ENCODE measurements around the gene OR52E2.
"Not testable (repeated sequence)": the region's sequence is repeated elsewhere in the genome, so short reads cannot be mapped to it uniquely, and the experiment has no call there.

OR52E2 gene

DNA sequence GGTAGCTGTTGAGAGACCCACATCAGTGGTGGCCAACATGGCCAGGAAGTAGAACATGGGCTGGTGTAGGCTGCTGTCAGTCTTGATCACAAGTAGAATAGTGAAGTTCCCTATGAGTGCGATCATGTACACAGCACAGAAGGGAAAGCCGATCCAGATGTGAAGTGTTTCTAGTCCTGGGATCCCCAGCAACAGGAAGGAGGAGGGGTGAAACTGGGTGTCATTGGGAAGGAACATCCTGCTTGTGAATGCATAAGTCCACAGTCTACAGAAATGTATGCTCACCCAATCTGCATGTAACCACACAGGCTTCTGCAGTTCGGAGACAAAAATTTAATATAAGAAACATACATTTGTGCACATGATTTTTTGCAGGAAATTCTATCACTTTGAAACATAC is at the start of gene OR52E2:
Gene OR52E2 (minus strand): TSS at position 237 of the 400 bp plus-strand sequence. CDS start 0 bp downstream, at position 237.
- no peak for DNase-seq

DNA sequence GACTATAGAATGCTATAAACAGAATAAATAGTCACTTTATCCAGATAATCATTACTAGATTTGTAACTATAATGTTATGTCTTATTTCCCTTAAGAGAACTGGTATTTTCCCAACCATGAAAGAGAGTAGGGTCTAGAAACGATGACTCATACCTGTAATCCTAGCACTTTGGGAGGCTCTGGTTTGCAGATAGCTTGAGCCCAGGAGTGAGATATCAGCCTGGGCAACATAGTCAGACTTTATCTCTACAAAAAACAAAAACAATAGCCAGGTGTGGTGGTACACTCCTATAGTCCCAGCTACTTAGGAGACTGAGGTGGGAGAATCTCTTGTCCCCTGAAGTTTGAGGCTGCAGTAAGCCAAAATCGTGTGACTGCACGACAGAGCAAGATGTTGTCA is 47.9 kb upstream of the OR52E2 start:
- no peak for DNase-seq

DNA sequence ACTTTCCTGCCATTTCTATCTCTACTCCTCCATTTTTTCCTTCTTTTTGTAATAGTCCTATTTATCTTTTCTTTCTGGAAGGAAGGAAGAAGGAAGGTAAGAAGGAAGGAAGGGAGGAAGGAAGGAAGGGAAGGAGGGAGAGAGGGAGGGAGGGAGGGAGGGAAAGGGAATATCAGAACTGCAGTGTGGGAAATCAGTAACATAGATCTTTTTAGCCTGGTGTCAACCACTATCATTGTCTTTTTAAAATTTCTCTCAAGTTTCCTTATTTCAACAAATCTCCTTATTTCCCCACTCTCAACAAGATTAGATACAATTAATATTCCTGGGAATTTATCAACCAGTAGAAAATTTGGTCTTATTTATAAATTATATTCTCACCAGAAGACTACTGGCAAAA is 43.6 kb upstream of the OR52E2 start:
- DNase-seq, result no peak

DNA sequence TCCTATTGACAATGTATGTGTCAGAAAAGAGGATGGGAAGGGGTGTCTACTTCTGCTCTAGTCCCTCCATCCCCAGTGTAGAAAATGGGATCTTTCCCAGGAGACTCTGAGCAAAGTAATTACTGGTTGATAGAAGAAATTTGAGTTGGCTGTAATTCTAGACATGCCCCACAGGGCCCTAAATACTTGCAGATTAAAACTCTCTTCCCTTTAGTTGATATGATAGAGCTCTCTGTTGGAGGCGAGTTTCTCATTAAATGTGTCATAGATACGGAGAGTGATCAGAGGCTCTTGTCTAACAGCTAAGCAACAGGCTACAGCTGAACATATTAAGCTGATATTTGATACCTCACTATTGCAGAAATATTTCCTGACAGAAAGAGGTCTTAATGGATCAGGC is 42.8 kb upstream of the OR52E2 start:
- DNase-seq, result no peak

DNA sequence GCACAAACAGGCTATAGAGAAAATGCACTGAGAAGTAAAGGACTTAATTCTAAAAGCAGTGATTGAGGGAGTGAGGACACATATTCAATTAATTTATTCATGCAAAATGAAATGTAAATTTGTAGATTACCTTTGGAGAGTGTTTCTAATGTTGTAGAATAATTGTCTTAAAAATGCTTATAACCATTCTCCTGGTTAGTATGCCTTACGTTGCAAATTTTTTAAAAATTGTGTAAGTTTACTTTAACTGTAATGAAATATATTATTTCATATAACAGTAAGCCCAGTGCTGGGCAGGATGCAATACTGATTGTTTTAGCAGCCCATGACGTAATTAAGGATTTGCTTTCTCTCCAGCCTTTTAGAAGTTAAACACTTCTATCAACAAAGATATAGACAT is 36.6 kb upstream of the OR52E2 start:
- DNase-seq, result no peak

DNA sequence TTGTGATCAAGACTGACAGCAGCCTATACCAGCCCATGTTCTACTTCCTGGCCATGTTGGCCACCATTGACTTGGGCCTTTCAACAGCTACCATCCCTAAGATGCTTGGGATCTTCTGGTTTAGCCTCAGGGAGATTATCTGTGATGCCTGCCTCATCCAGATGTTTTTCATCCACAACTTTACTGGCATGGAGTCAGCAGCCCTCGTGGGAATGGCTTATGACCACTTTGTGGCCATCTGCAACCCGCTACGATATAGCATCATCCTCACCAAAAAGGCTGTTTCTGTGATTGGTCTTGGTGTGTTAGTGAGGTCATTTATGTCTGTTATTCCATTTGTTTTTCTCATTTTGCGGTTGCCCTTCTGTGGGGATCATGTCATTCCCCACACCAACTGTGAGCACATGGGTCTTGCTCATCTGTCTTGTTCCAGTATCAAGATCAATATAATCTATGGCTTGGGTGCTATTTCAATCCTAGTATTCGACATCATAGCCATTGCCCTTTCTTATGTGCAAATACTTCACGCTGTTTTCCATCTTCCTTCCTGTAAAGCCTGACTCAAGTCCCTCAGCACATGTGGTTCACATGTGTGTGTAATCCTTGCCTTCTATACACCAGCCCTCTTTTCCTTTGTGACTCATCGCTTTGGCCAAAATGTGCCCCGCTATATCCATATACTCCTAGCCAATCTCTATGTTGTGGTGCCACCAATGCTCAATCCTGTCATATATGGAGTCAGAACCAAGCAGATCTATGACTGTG is 33.6 kb upstream of the OR52E2 start:
- no peak for DNase-seq

DNA sequence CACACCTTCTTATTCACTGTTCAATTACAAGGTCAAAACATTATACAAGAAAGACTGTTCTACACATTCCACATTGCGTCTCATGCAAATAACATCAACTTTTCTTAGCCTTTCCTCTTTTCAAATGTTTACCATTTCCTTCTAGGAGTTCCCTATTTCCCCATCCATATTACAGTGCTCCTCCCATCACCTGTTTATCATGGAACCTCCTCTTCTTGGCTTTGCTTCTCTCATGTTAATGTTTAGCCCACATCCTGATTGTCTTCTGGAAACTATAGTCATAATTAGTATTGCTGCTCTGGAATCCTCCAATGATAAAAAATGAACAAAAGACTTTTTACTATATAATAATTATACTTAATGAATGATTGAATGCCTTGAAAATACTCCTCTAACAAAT is 31.2 kb upstream of the OR52E2 start:
- DNase-seq, result no peak

DNA sequence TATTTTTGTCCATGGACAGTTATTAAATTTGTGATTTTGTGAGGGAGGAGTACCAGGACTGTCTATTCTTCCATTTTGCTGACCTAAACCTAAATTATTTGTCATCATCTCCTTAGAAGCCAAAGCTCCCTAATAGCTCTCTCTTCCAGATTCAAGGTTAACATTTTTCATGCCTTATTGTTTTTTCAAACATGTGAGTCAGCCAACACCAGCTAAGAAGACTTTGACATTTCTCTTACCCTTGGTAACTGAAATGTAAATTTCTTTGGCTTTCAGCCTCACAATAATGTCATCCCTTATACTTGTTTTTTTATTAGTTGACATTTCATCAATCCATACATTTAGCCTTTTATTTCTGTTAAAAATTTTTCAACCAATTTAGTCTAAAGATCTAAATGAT is 29.1 kb upstream of the OR52E2 start:
- DNase-seq, result no peak

DNA sequence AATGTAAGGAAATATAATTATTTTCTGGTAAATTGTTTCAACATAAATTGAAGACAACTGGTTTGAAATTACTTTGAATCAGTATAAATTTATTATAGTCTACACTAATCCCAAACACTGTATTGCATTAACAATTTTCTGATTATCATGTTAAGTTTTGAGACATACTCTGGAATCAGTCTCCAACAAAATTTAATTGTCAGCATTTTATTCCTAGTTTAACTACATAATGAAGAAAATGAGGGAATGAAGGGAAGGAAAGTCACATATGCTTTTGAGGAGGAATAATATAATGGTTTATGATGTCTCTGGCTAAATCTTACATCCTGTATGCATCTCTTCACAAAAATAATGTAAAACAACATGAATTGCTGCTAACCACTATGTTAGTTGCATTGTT is 24.2 kb upstream of the OR52E2 start:
- no peak for DNase-seq

DNA sequence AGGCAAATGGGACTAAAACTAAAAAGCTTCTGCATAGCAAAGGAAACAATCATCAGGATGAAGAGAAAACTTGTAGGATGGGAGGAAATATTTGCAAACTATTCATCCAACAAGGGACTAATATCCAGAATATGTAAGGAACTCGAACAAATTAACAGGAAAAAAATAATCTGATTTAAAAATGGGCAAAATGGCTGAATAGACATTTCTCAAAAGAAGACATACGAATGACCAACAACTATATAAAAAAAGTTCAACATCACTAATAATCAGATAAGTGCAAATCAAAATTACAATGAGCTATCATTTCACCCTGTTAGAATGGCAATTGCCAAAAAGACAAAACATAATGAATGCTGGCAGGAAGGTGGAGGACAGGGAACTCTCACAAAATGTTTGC is 22.0 kb upstream of the OR52E2 start:
- DNase-seq, result no peak

GRCh38 chr11:5071799-5072198 is 12.4 kb upstream of the OR52E2 start:
- no peak for DNase-seq

GRCh38 chr11:5069272-5069671 is 9.8 kb upstream of the OR52E2 start, which contains the start of gene OR52E1:
Gene OR52E1, plus strand, starts transcription at chr11:5069572.
- no peak for DNase-seq

GRCh38 chr11:5065027-5065426 is 5.6 kb upstream of the OR52E2 start:
- no peak for DNase-seq

DNA sequence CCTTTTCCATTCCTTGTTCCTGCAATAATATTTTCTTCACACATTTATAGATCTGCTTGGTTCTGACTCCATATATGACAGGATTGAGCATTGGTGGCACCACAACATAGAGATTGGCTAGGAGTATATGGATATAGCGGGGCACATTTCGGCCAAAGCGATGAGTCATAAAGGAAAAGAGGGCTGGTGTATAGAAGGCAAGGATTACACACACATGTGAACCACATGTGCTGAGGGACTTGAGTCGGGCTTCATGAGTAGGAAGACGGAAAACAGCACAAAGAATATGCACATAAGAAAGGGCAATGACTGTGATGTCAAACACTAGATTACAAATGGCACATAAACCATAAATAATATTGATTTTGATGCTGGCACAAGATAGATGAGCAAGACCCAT is 748 bp downstream of the OR52E2 start:
- not testable (repeated sequence) for DNase-seq

DNA sequence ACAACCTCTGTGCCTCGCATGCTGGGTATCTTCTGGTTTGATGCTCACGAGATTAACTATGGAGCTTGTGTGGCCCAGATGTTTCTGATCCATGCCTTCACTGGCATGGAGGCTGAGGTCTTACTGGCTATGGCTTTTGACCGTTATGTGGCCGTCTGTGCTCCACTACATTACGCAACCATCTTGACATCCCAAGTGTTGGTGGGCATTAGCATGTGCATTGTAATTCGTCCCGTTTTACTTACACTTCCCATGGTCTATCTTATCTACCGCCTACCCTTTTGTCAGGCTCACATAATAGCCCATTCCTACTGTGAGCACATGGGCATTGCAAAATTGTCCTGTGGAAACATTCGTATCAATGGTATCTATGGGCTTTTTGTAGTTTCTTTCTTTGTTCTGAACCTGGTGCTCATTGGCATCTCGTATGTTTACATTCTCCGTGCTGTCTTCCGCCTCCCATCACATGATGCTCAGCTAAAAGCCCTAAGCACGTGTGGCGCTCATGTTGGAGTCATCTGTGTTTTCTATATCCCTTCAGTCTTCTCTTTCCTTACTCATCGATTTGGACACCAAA is 12.6 kb downstream of the OR52E2 start:
- DNase-seq, result no peak

- no peak for DNase-seq
Measured at GRCh38 chr11:5046226-5046625, 13.2 kb downstream of the OR52E2 start, which contains the start of gene OR52J3. Gene OR52J3, plus strand, starts transcription at chr11:5046526. Its CDS starts 0 bp downstream, at chr11:5046526.

DNA sequence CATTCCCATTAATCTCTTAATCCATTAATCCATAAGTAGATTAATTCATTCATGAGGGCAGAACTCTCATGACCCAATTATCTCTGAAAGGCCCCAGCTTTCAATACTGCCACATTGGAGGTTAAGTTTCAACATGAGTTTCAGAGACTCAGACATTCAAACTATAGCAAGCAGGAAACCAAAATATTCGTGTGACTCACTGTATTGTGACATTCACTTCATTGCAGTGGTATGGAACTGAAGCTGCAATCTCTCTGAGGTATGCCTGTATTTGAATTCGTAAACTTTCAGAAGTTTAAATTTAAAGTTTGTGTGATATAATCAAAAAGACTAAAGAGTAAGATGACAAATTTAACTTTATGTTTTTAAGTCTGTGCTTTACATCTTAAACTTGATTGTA is 16.0 kb downstream of the OR52E2 start:
- DNase-seq, result no peak

DNA sequence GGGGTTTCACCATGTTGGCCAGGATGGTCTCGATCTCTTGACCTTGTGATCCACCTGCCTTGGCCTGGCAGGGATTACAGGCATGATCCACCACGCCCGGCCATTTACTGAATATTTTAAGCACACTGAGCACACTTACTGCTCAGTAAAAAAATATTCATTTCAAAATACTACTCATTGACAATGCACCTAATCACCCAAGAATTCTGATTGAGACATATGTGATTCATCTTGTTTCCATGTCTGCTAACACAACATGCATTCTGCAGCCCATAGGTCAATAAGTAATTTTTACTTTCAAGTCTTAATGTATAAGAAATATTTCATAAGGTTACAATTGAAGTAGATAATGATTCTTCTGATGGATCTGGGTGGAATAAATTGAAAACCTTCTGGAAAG is 17.3 kb downstream of the OR52E2 start:
- no peak for DNase-seq

DNA sequence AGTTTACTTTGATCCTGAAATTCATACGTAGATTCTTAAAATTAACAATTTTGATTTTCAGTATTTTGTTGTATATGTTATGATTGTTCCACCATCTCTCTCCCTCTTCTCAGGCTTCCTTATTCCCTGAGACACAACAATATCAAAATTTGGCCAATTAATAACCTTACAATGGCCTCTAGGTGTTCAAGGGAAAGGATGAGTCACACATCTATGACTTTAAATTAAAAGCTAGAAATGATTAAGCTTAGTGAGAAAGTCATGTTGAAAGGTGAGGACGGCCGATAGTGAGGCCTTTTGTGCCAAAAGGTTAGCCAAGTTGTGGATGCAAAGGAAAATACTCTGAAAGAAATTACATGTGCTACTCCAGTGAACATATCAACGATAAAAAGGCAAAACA is 18.6 kb downstream of the OR52E2 start:
- no peak for DNase-seq

DNA sequence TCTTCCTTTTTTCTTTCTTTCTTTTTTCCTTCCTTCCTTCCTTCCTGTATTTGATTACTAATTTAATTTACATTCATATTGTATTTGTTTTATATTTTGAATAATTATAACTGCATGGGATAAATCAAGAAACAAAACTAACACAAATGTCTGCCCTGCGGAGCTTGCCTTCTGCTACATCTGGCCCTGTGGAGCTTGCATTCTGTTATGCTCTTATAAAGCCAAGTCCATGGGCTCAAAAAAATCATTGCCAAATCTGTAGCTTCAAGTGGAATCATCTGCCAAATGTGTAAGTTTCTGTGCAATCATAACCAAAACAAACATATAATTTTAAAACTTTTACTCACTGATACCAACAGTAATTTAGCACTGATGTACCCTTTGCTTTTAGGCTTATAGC is 21.1 kb downstream of the OR52E2 start:
- DNase-seq, result no peak

- DNase-seq, result no peak
Measured at GRCh38 chr11:5037926-5038325, 21.5 kb downstream of the OR52E2 start.

DNA sequence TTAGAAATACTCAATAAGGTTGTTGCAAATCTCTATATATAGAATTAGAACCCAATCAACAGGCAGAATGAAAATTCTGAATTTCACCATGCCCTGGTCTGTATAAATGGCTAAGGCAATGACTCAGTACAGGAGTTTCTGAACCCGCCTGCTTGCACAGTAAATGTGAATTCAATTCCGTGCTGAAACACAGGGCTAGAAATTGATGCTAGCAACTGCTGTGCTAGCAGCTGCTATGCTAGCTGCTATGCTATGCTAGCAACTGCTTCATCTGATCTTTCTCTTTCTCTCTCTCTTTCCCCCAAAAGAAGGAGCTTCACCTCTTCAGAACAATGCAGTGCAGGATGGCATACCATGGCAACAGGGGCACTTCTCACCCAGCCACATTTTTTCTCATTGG is 22.8 kb downstream of the OR52E2 start:
- no peak for DNase-seq

GRCh38 chr11:5021996-5022395 is 37.4 kb downstream of the OR52E2 start:
- no peak for DNase-seq

DNA sequence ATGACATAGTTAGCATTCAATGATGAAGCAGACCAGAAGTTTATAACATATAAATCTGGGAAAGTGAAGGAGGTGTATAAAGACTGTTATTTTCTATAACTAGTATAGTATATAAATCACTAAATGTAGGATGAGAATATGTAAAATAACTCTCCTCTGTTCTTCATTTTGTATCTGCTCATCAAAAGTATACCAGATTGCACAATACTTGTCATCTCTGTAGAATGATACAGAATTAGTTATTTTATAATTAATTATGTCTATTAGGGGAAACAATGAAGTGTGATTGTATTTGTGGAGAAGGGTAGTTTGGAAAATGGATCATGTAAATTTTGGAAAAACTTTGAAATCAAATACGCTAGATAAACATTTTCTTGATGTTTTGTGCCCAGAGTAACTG is 46.4 kb downstream of the OR52E2 start:
- no peak for DNase-seq

DNA sequence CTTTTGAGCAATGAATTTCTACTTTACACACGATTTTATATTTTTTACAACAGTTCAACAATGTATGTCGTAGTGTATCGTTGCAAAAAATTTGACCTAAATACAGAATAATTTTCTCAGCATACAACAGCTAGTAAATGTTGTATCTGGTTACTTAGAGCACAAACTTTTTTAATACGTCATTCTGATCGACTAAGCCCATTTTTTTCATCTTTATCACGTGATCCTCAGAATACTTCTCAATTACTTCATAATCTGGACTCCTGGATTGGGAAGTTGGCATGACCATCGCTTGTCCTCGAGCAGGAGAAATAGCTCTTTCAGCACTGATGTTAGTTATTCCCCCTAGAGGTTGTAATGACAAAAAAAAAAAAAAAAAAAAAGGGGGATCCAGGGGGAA is 48.2 kb downstream of the OR52E2 start:
- DNase-seq, result no peak
